ENCODE measurements around the gene MC4R. TPM values are rescaled to one million over a fixed set of nuclear protein-coding genes. Genes with fewer than 3 reads are reported as not detected.

Gene MC4R
- total RNA-seq, 2 experiments from 2014 or later: 0.22 TPM; not detected in 1

DNA sequence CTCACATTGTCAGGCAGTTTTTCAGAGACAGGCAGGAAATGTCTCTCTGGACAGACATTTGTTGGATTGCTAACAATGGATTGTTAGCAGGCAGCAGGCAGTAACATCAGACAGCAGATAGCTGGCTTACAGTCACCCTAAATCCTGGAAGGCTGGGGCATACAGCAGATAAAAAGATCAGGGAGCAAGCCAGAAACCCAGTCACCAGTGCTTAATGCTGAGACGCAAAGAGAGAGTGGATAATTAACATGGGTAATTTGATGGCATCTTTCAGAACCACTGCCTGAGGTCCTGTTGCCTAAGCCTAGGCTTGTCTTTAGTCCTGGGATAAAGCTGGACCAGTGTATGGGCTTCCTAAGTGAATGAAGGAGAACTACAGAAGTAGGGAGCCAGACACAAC is 22.4 kb downstream of the MC4R start:
- no TSS peak for BruUV-seq (replicated peaks)
- Histone ChIP-seq H3K36me3 (ENCODE audit: insufficient read depth, low read length) (no peaks in the 10 kb centered on the region), H3K27ac (ENCODE audit: low read depth, low read length, poor library complexity, severe bottlenecking) (no peak overlapping the region), H3K4me3 (ENCODE audit: low read depth, low read length, poor library complexity, severe bottlenecking) (no peak overlapping the region), H2AFZ (ENCODE audit: low read length) (no peak overlapping the region), H3K79me2 (ENCODE audit: insufficient read depth, low read depth, low read length) (no peaks in the 10 kb centered on the region), H3K4me2 (ENCODE audit: low read length) (no peak overlapping the region), H3K9me2 (ENCODE audit: insufficient read depth, low read length) (no peaks in the 10 kb centered on the region), H3K4me1 (ENCODE audit: insufficient read depth, low read length, poor library complexity, severe bottlenecking) (no peaks in the 10 kb centered on the region), H3K9me3 (ENCODE audit: low read length) (no peaks in the 10 kb centered on the region), H4K20me1 (ENCODE audit: insufficient read depth, low read length) (no peaks in the 10 kb centered on the region)
- ChIA-PET CTCF (ENCODE audit: unreplicated experiment) (no interaction called here), POLR2A (no interaction called here)
- intact Hi-C loops (cut with micrococcal nuclease; ENCODE audit: unreplicated experiment): no loop called here
- no peak for TF ChIP-seq EZH2phosphoT487 (IDR thresholded peaks at IDR 0.05; ENCODE audit: borderline replicate concordance, low read depth, low read length)
- no peak for TF ChIP-seq CTCF (conservative IDR thresholded peaks at IDR 0.05; ENCODE audit: low read length)
- DNase-seq (ENCODE audit: low spot score): no peak

- intact Hi-C loops (cut with micrococcal nuclease; ENCODE audit: unreplicated experiment): no loop called here
- Histone ChIP-seq H3K4me2 (ENCODE audit: low read length) (no peak overlapping the region), H2AFZ (ENCODE audit: low read length) (no peak overlapping the region), H3K4me1 (ENCODE audit: insufficient read depth, low read length, poor library complexity, severe bottlenecking) (no peaks in the 10 kb centered on the region), H3K4me3 (ENCODE audit: low read depth, low read length, poor library complexity, severe bottlenecking) (no peak overlapping the region), H4K20me1 (ENCODE audit: insufficient read depth, low read length) (no peaks in the 10 kb centered on the region), H3K9me3 (ENCODE audit: low read length) (no peaks in the 10 kb centered on the region), H3K9me2 (ENCODE audit: insufficient read depth, low read length) (no peaks in the 10 kb centered on the region), H3K79me2 (ENCODE audit: insufficient read depth, low read depth, low read length) (no peaks in the 10 kb centered on the region), H3K36me3 (ENCODE audit: insufficient read depth, low read length) (no peaks in the 10 kb centered on the region), H3K27ac (ENCODE audit: low read depth, low read length, poor library complexity, severe bottlenecking) (no peak overlapping the region)
- no peak for DNase-seq (ENCODE audit: low spot score)
- ChIA-PET POLR2A (no interaction called here), CTCF (ENCODE audit: unreplicated experiment) (no interaction called here)
- no peak for TF ChIP-seq EZH2phosphoT487 (IDR thresholded peaks at IDR 0.05; ENCODE audit: borderline replicate concordance, low read depth, low read length)
- no TSS peak for BruUV-seq (replicated peaks)
These were observed 25.0 kb downstream of the MC4R start for GRCh38 chr18:60347526-60348045.

DNA sequence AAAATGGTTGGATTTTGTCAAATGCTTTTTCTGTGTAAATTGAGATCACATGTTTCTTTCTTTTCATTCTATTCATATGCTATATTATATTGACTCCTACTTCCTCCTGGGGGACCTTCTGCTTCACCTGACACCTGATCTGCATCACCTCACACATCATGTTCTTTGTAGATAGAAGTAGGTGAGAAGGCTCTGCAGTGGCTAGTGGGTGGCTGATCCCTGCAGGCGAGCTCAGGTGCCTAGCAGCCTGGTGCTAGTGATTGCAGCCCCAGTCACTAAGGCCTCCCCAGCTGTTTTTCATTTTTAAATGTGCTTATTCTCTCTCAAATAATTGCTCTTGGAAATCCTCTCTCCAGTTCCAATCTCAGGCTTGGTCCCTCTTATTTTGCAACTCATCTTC is 33.6 kb downstream of the MC4R start:
- H3K36me3 ChIP-seq (ENCODE audit: insufficient read depth, low read length): no peaks in the 10 kb centered on the region
- no peaks in the 10 kb centered on the region for H3K9me2 ChIP-seq (ENCODE audit: insufficient read depth, low read length)
- H3K4me2 ChIP-seq (ENCODE audit: low read length): no peak overlapping the region
- no TSS peak for BruUV-seq (replicated peaks)
- H4K20me1 ChIP-seq (ENCODE audit: insufficient read depth, low read length): no peaks in the 10 kb centered on the region
- H3K9me3 ChIP-seq (ENCODE audit: low read length): no peaks in the 10 kb centered on the region
- no peaks in the 10 kb centered on the region for H3K4me1 ChIP-seq (ENCODE audit: insufficient read depth, low read length, poor library complexity, severe bottlenecking)
- TF ChIP-seq CTCF (conservative IDR thresholded peaks at IDR 0.05; ENCODE audit: low read length) (no peak), EZH2phosphoT487 (IDR thresholded peaks at IDR 0.05; ENCODE audit: borderline replicate concordance, low read depth, low read length) (no peak)
- no peak for DNase-seq (ENCODE audit: low spot score)
- intact Hi-C loops (cut with micrococcal nuclease; ENCODE audit: unreplicated experiment): no loop called here
- H3K79me2 ChIP-seq (ENCODE audit: insufficient read depth, low read depth, low read length): no peaks in the 10 kb centered on the region
- ChIA-PET CTCF (ENCODE audit: unreplicated experiment) (no interaction called here), POLR2A (no interaction called here)
- H3K4me3 ChIP-seq (ENCODE audit: low read depth, low read length, poor library complexity, severe bottlenecking): no peak overlapping the region
- no peak overlapping the region for H2AFZ ChIP-seq (ENCODE audit: low read length)
- H3K27ac ChIP-seq (ENCODE audit: low read depth, low read length, poor library complexity, severe bottlenecking): no peak overlapping the region
